WTC11 (cell line): ENCODE measurements around the gene PCDHGA9.
"Not testable (repeated sequence)": the region's sequence is repeated elsewhere in the genome, so short reads cannot be mapped to it uniquely, and the experiment has no call there.

Source experiments
- ARID4B ChIP-seq: sonication (generic); formaldehyde crosslinking; IDR thresholded peaks from 2 replicates; pipeline ENCODE4 v1.8.0; 2023; ENCODE audit warnings: missing genetic modification reagents, mild to moderate bottlenecking, borderline replicate concordance
- ATF1 ChIP-seq: sonication (generic); formaldehyde crosslinking; IDR thresholded peaks from 2 replicates; pipeline ENCODE4 v1.8.1; 2023; ENCODE audit warnings: mild to moderate bottlenecking, moderate library complexity, missing genetic modification reagents
- CBFB ChIP-seq: sonication (generic); formaldehyde crosslinking; IDR thresholded peaks from 2 replicates; pipeline ENCODE4 v1.8.1; 2022; ENCODE audit warnings: mild to moderate bottlenecking, low read depth, missing genetic modification reagents
- CREB1 ChIP-seq: sonication (generic); formaldehyde crosslinking; IDR thresholded peaks from 2 replicates; pipeline ENCODE4 v1.8.0; 2023; ENCODE audit warnings: mild to moderate bottlenecking, missing genetic modification reagents
- CTCF ChIP-seq: fragments of 200-600 bp; IDR thresholded peaks from 2 replicates; pipeline ENCODE4 v1.8.0; 2022; ENCODE audit warnings: antibody characterized with exemption
- E2F1 ChIP-seq: sonication (generic); formaldehyde crosslinking; IDR thresholded peaks from 2 replicates; pipeline ENCODE4 v1.8.0; 2022; ENCODE audit warnings: mild to moderate bottlenecking, missing genetic modification reagents
- ESRRA ChIP-seq: sonication (generic); formaldehyde crosslinking; IDR thresholded peaks from 2 replicates; pipeline ENCODE4 v1.8.1; 2022; ENCODE audit warnings: mild to moderate bottlenecking, missing genetic modification reagents, borderline replicate concordance
- FOXJ3 ChIP-seq: sonication (generic); formaldehyde crosslinking; IDR thresholded peaks from 2 replicates; pipeline ENCODE4 v1.9.0; 2021; ENCODE audit warnings: missing genetic modification reagents, mild to moderate bottlenecking, borderline replicate concordance
- FOXK1 ChIP-seq: sonication (generic); formaldehyde crosslinking; IDR thresholded peaks from 2 replicates; pipeline ENCODE4 v1.8.0; 2022; ENCODE audit warnings: mild to moderate bottlenecking, moderate library complexity, missing genetic modification reagents
- NR1H2 ChIP-seq: sonication (generic); formaldehyde crosslinking; IDR thresholded peaks from 2 replicates; pipeline ENCODE4 v1.9.0; 2021; ENCODE audit warnings: mild to moderate bottlenecking, moderate library complexity, missing genetic modification reagents
- TCF7 ChIP-seq: sonication (generic); formaldehyde crosslinking; IDR thresholded peaks from 2 replicates; pipeline ENCODE4 v1.8.0; 2022; ENCODE audit warnings: mild to moderate bottlenecking, low read depth, missing genetic modification reagents, moderate library complexity
- ZNF121 ChIP-seq: sonication (generic); formaldehyde crosslinking; IDR thresholded peaks from 2 replicates; pipeline ENCODE4 v1.8.0; 2023; ENCODE audit warnings: missing genetic modification reagents
- ZNF263 ChIP-seq: sonication (generic); formaldehyde crosslinking; IDR thresholded peaks from 2 replicates; pipeline ENCODE4 v1.8.1; 2022; ENCODE audit warnings: low read depth, mild to moderate bottlenecking, moderate library complexity, missing genetic modification reagents

GRCh38 chr5:141414548-141415274, 12.1 kb downstream of the PCDHGA9 start:
- TF ChIP-seq ARID4B; FOXJ3 (CRISPR knock-in tag); CTCF; ATF1 (CRISPR knock-in tag); ZNF263 (CRISPR knock-in tag); CREB1 (CRISPR knock-in tag); FOXK1; TCF7 (CRISPR knock-in tag); NR1H2 (CRISPR knock-in tag); CBFB (CRISPR knock-in tag); E2F1; ESRRA; ZNF121: not testable (repeated sequence)
